ENCODE data around the gene VPS11.

GRCh38 chr11:119114351-119114750, 46.7 kb downstream of the VPS11 start:
- TF ChIP-seq CTCF (IDR thresholded peaks at IDR 0.05; ENCODE audit: low read length) (no peak), EZH2 (optimal IDR thresholded peaks at IDR 0.05; ENCODE audit: low read depth, low read length) (no peak)

Measured in MM.1S (cell line).